SK-N-SH treated with all-trans-retinoic acid at 6 μM for 48 hours (cell line): ENCODE data around the gene CCT3.

Experiments
- ATAC-seq: fragments of 200-7000 bp; cut with Tn5 transposase; 3 replicates; pipeline ENCODE4 v1.9.1; 2020; ENCODE audit warnings: mild to moderate bottlenecking, moderate library complexity
- ARNTL ChIP-seq: fragments of 450-650 bp; formaldehyde crosslinking; IDR thresholded peaks from 2 replicates; pipeline ENCODE4 v1.5.0; 2020; ENCODE audit warnings: low read depth, mild to moderate bottlenecking, moderate library complexity, borderline replicate concordance
- CSDC2 ChIP-seq: fragments of 250-450 bp; sonication (Bioruptor Pico); IDR thresholded peaks from 2 replicates; pipeline ENCODE4 v1.5.0; 2020; ENCODE audit warnings: mild to moderate bottlenecking, moderate library complexity
- GLIS3 ChIP-seq: fragments of 250-450 bp; sonication (Bioruptor Pico); IDR thresholded peaks from 2 replicates; pipeline ENCODE4 v1.5.0; 2020; ENCODE audit warnings: mild to moderate bottlenecking, moderate library complexity
- ISL1 ChIP-seq: fragments of 250-450 bp; sonication (Bioruptor Pico); IDR thresholded peaks from 2 replicates; pipeline ENCODE4 v2.1.2; 2022; ENCODE audit warnings: mild to moderate bottlenecking, moderate library complexity
- OSR1 ChIP-seq: fragments of 250-450 bp; sonication (Bioruptor Pico); IDR thresholded peaks from 2 replicates; pipeline ENCODE4 v1.8.0; 2022; ENCODE audit warnings: moderate library complexity, mild to moderate bottlenecking, inconsistent platforms
- RARB ChIP-seq: fragments of 250-450 bp; sonication (Bioruptor Pico); IDR thresholded peaks from 2 replicates; pipeline ENCODE4 v1.8.0; 2021; ENCODE audit warnings: mild to moderate bottlenecking, moderate library complexity
- SNAI2 ChIP-seq: fragments of 250-450 bp; sonication (Bioruptor Pico); IDR thresholded peaks from 2 replicates; pipeline ENCODE4 v1.5.0; 2020; ENCODE audit warnings: mild to moderate bottlenecking, moderate library complexity
- TCF4 ChIP-seq: fragments of 250-450 bp; sonication (Bioruptor Pico); IDR thresholded peaks from 2 replicates; pipeline ENCODE4 v1.8.0; 2021; ENCODE audit warnings: mild to moderate bottlenecking, moderate library complexity, borderline replicate concordance
- TOX ChIP-seq: fragments of 250-450 bp; sonication (Bioruptor Pico); IDR thresholded peaks from 2 replicates; pipeline ENCODE4 v1.8.0; 2021; ENCODE audit warnings: mild to moderate bottlenecking, moderate library complexity, borderline replicate concordance
- ZFP30 ChIP-seq: fragments of 450-650 bp; formaldehyde crosslinking; IDR thresholded peaks from 2 replicates; pipeline ENCODE4 v1.5.0; 2022; ENCODE audit warnings: mild to moderate bottlenecking, moderate library complexity
- ZNF565 ChIP-seq: fragments of 450-650 bp; formaldehyde crosslinking; conservative IDR thresholded peaks from 2 replicates; pipeline ENCODE4 v1.5.0; 2020; ENCODE audit warnings: low read depth, mild to moderate bottlenecking, moderate library complexity
- ZNF70 ChIP-seq: fragments of 450-650 bp; formaldehyde crosslinking; IDR thresholded peaks from 2 replicates; pipeline ENCODE4 v1.5.0; 2020; ENCODE audit warnings: mild to moderate bottlenecking, moderate library complexity
- ZNF8 ChIP-seq: fragments of 450-650 bp; formaldehyde crosslinking; IDR thresholded peaks from 2 replicates; pipeline ENCODE4 v1.5.0; 2020; ENCODE audit warnings: mild to moderate bottlenecking, moderate library complexity
- TF ChIP-seq, protein P1 (sequence below): fragments of 250-450 bp; sonication (Bioruptor Pico); IDR thresholded peaks from 2 replicates; pipeline ENCODE4 v1.8.0; 2020; ENCODE audit warnings: mild to moderate bottlenecking, moderate library complexity, borderline replicate concordance
- TF ChIP-seq, protein P2 (sequence below): fragments of 250-450 bp; sonication (Bioruptor Pico); IDR thresholded peaks from 2 replicates; pipeline ENCODE4 v1.8.0; 2021; ENCODE audit warnings: low read depth, mild to moderate bottlenecking, moderate library complexity, borderline replicate concordance
- TF ChIP-seq, protein P3 (sequence below): fragments of 250-450 bp; sonication (Bioruptor Pico); IDR thresholded peaks from 2 replicates; pipeline ENCODE4 v1.5.1; 2021; ENCODE audit warnings: mild to moderate bottlenecking, moderate library complexity
- TF ChIP-seq, protein P4 (sequence below): fragments of 250-450 bp; sonication (Bioruptor Pico); IDR thresholded peaks from 2 replicates; pipeline ENCODE4 v1.5.1; 2020; ENCODE audit warnings: low read depth, mild to moderate bottlenecking, moderate library complexity

Gene CCT3

DNA sequence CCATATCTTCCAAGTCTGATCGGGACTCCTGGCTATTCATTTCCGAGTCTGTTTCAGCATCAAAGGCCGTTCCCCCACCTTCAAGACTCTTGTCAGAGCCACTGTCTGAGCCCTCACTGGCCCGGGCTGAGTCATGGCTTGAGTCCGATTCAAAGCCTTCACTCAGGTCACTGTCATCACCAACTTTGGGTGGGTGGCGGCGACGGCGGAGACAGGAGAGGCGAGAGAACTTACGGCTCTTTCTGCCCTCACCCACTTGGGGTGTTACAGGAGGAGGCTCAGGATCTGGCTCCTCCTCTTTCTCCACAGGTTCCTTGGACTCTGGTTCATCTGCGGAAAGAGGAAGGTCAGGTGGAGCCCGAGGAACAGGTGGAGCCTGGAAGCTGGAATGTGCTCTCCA, 72.0 kb downstream of the CCT3 start:
- no peak for ATAC-seq
- no peak for TF ChIP-seq SNAI2
- no peak for TF ChIP-seq RARB (CRISPR knock-in tag)
- TF ChIP-seq, protein P1, sequence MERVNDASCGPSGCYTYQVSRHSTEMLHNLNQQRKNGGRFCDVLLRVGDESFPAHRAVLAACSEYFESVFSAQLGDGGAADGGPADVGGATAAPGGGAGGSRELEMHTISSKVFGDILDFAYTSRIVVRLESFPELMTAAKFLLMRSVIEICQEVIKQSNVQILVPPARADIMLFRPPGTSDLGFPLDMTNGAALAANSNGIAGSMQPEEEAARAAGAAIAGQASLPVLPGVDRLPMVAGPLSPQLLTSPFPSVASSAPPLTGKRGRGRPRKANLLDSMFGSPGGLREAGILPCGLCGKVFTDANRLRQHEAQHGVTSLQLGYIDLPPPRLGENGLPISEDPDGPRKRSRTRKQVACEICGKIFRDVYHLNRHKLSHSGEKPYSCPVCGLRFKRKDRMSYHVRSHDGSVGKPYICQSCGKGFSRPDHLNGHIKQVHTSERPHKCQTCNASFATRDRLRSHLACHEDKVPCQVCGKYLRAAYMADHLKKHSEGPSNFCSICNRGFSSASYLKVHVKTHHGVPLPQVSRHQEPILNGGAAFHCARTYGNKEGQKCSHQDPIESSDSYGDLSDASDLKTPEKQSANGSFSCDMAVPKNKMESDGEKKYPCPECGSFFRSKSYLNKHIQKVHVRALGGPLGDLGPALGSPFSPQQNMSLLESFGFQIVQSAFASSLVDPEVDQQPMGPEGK (CRISPR knock-in tag): no peak
- TF ChIP-seq ZNF8 (CRISPR knock-in tag): no peak
- TF ChIP-seq ARNTL: no peak
- TF ChIP-seq OSR1 (CRISPR knock-in tag): no peak
- no peak for TF ChIP-seq TCF4 (CRISPR knock-in tag)
- TF ChIP-seq ZFP30 (CRISPR knock-in tag): no peak
- no peak for TF ChIP-seq ZNF70 (CRISPR knock-in tag)
- TF ChIP-seq GLIS3 (CRISPR knock-in tag): no peak
- TF ChIP-seq CSDC2 (CRISPR knock-in tag): no peak
- TF ChIP-seq, protein P2, sequence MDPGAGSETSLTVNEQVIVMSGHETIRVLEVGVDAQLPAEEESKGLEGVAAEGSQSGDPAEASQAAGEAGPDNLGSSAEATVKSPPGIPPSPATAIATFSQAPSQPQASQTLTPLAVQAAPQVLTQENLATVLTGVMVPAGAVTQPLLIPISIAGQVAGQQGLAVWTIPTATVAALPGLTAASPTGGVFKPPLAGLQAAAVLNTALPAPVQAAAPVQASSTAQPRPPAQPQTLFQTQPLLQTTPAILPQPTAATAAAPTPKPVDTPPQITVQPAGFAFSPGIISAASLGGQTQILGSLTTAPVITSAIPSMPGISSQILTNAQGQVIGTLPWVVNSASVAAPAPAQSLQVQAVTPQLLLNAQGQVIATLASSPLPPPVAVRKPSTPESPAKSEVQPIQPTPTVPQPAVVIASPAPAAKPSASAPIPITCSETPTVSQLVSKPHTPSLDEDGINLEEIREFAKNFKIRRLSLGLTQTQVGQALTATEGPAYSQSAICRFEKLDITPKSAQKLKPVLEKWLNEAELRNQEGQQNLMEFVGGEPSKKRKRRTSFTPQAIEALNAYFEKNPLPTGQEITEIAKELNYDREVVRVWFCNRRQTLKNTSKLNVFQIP (CRISPR knock-in tag): no peak
- TF ChIP-seq ZNF565: no peak

DNA sequence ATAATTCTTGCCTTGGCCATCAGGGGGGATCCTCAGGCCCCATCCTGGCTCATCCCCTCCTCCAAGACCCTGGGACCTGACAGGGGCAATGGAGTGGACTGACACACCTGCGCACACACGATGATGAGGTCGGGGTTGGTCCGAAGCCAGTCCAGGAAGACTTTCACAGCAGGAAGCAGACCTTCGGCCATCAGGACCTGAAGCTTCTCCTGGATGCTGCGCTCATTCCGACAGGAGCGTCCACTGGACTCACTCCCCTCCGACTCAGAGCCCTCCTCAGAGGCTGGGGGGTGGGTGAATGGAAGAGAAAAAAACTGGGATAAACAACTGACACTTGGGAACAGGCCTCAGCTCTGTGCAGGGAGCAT, 74.8 kb downstream of the CCT3 start:
- ATAC-seq: peak; percentile 9
- TF ChIP-seq RARB (CRISPR knock-in tag) (no peak), CSDC2 (CRISPR knock-in tag) (no peak), TCF4 (CRISPR knock-in tag) (no peak), GLIS3 (CRISPR knock-in tag) (no peak), ZNF565 (no peak), ZFP30 (CRISPR knock-in tag) (no peak), OSR1 (CRISPR knock-in tag) (no peak)
- TF ChIP-seq, protein P1 (CRISPR knock-in tag): no peak
- TF ChIP-seq, protein P2 (CRISPR knock-in tag): no peak
- TF ChIP-seq, protein P3, sequence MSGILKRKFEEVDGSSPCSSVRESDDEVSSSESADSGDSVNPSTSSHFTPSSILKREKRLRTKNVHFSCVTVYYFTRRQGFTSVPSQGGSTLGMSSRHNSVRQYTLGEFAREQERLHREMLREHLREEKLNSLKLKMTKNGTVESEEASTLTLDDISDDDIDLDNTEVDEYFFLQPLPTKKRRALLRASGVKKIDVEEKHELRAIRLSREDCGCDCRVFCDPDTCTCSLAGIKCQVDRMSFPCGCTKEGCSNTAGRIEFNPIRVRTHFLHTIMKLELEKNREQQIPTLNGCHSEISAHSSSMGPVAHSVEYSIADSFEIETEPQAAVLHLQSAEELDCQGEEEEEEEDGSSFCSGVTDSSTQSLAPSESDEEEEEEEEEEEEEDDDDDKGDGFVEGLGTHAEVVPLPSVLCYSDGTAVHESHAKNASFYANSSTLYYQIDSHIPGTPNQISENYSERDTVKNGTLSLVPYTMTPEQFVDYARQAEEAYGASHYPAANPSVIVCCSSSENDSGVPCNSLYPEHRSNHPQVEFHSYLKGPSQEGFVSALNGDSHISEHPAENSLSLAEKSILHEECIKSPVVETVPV (CRISPR knock-in tag): no peak
- TF ChIP-seq, protein P4, sequence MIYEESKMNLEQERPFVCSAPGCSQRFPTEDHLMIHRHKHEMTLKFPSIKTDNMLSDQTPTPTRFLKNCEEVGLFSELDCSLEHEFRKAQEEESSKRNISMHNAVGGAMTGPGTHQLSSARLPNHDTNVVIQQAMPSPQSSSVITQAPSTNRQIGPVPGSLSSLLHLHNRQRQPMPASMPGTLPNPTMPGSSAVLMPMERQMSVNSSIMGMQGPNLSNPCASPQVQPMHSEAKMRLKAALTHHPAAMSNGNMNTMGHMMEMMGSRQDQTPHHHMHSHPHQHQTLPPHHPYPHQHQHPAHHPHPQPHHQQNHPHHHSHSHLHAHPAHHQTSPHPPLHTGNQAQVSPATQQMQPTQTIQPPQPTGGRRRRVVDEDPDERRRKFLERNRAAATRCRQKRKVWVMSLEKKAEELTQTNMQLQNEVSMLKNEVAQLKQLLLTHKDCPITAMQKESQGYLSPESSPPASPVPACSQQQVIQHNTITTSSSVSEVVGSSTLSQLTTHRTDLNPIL: no peak
- TF ChIP-seq, all 23 proteins: peak for 0

DNA sequence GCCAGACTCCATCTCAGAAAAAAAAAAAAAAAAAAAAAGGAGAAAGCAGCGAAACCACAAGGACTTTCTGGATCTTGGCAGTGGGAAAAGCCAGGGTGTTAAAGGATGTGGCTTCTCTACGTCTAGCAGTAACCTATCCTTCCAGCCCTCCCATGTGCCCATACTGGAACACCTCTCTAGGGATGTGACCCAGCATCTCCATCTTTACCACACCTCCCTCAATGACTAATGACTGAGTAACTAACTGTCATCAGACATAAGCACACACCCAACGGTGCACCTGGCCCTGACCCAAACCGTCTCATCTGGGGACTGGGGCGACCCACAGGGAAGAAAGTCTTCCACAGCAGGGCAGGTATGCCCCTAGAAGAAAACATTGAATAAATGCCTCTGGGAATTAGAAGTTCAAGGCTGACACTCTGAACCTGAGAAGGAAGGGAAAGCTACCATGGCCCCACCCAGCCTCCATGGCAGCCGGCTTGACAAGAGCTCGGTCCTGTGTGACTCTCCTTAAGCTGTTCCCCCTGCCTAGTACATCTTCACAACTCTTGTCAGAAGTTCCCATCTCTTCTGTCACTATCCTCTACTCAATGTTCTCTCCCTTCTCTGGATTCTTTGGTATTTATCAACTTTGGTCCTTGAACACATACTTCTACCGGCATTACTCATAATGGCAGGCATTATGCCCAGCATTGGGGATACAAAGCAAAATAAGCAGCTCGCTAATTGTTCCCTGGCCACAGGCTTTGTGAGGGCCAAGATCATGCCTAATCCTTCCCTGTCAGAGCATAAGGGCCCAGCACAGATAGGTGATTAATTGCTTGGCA, 75.4 kb downstream of the CCT3 start:
- ATAC-seq: peak; percentile 67
- TF ChIP-seq SNAI2 (no peak), TCF4 (CRISPR knock-in tag) (no peak), ZNF8 (CRISPR knock-in tag) (no peak), ZNF70 (CRISPR knock-in tag) (no peak), TOX (CRISPR knock-in tag) (no peak), CSDC2 (CRISPR knock-in tag) (no peak), ISL1 (CRISPR knock-in tag) (no peak), OSR1 (CRISPR knock-in tag) (no peak), ZFP30 (CRISPR knock-in tag) (no peak)
- TF ChIP-seq, protein P3 (CRISPR knock-in tag): no peak
